Fibroblast of lung (primary cell): ENCODE results near the gene SIK3. TPM values are rescaled to one million over a fixed set of nuclear protein-coding genes. Genes with fewer than 3 reads are reported as not detected.

Experiments used
- DNase-seq, 2 donors: peaks; one replicate each; pipeline versions ENCODE4 v3.0.0 to v3.0.0-alpha.2; 2010; ENCODE audit warnings: low read depth in 2 of 2
- H2AFZ ChIP-seq: 2 replicates; pipeline ENCODE4 v1.5.1; 2012; ENCODE audit warnings: low read length, control low read depth, inconsistent platforms
- H3K27ac ChIP-seq: 2 replicates; pipeline ENCODE4 v1.5.1; 2011; ENCODE audit warnings: low read length, control low read depth; ENCODE audit not compliant: insufficient read depth
- H3K27me3 ChIP-seq: 2 replicates; pipeline ENCODE4 v1.5.1; 2011; ENCODE audit warnings: mild to moderate bottlenecking, low read length; ENCODE audit not compliant: control insufficient read depth, insufficient read depth
- H3K36me3 ChIP-seq: 2 replicates; pipeline ENCODE4 v1.5.1; 2011; ENCODE audit warnings: low read length; ENCODE audit not compliant: control insufficient read depth, insufficient read depth
- H3K4me1 ChIP-seq: 2 replicates; pipeline ENCODE4 v1.5.1; 2011; ENCODE audit warnings: low read length; ENCODE audit not compliant: control insufficient read depth, insufficient read depth; ENCODE audit errors: extremely low read depth
- H3K4me2 ChIP-seq: 2 replicates; pipeline ENCODE4 v1.5.1; 2011; ENCODE audit warnings: low read length, control low read depth; ENCODE audit not compliant: insufficient read depth; ENCODE audit errors: extremely low read depth
- H3K4me3 ChIP-seq, 4 experiments: fragments of 200-600 bp in 1 of 4; sonication (generic) in 1 of 4; replicated peaks in 1 of 4; 2 replicates each; pipeline ENCODE4 v1.5.1; 2011 to 2016; ENCODE audit warnings: low read length in 4 of 4, low read depth in 3 of 4, mild to moderate bottlenecking in 3 of 4, control low read depth in 2 of 4, inconsistent platforms in 1 of 4, mixed read lengths in 1 of 4; ENCODE audit not compliant: insufficient read depth in 1 of 4; ENCODE audit errors: control extremely low read depth in 1 of 4
- H3K79me2 ChIP-seq: 2 replicates; pipeline ENCODE4 v1.5.1; 2012; ENCODE audit warnings: mild to moderate bottlenecking, low read length, inconsistent platforms; ENCODE audit not compliant: control insufficient read depth, insufficient read depth
- H3K9ac ChIP-seq: 2 replicates; pipeline ENCODE4 v1.5.1; 2011; ENCODE audit warnings: mild to moderate bottlenecking, low read length, control low read depth; ENCODE audit not compliant: insufficient read depth
- H3K9me3 ChIP-seq: 2 replicates; pipeline ENCODE4 v1.5.1; 2012; ENCODE audit warnings: low read depth, low read length; ENCODE audit not compliant: control insufficient read depth, insufficient read depth
- H4K20me1 ChIP-seq: 2 replicates; pipeline ENCODE4 v1.5.1; 2011; ENCODE audit warnings: low read length; ENCODE audit not compliant: control insufficient read depth, insufficient read depth; ENCODE audit errors: extremely low read depth
- EZH2 ChIP-seq: IDR thresholded peaks from 2 replicates; pipeline ENCODE4 v1.5.1; 2012; ENCODE audit warnings: low read length, control low read depth, mild to moderate bottlenecking; ENCODE audit errors: missing control alignments
- polyA plus RNA-seq, 2 donors: library from polyadenylated mRNA; depleted of rRNA in 1 of 2; stranded (reverse) in 1 of 2; unstranded in 1 of 2; fragments of >200 nt; gene quantifications; 2 replicates each; pipeline ENCODE4 v1.2.1, GENCODE V29; 2011 to 2012; ENCODE audit warnings: missing spikeins in 1 of 2
- total RNA-seq: library from RNA; depleted of rRNA; stranded (reverse); fragments of >200 nt; gene quantifications from 2 replicates; pipeline ENCODE4 v1.2.1, GENCODE V29; 2014
- TF ChIP-seq, protein P1 (sequence below), 2 donors: IDR thresholded peaks in 1 of 2; conservative IDR thresholded peaks in 1 of 2; 1 replicate in 1 of 2; 2 replicates in 1 of 2; pipeline ENCODE4 v1.5.1; 2011 to 2012; ENCODE audit warnings: low read length in 2 of 2, control low read depth in 1 of 2, inconsistent platforms in 1 of 2, low read depth in 1 of 2, mild to moderate bottlenecking in 1 of 2

SIK3 gene
- total and polyA plus RNA-seq, 2 donors (not counting 1 experiment from before 2014, with no cell fraction given) = 7.1 to 22.8 TPM

DNA sequence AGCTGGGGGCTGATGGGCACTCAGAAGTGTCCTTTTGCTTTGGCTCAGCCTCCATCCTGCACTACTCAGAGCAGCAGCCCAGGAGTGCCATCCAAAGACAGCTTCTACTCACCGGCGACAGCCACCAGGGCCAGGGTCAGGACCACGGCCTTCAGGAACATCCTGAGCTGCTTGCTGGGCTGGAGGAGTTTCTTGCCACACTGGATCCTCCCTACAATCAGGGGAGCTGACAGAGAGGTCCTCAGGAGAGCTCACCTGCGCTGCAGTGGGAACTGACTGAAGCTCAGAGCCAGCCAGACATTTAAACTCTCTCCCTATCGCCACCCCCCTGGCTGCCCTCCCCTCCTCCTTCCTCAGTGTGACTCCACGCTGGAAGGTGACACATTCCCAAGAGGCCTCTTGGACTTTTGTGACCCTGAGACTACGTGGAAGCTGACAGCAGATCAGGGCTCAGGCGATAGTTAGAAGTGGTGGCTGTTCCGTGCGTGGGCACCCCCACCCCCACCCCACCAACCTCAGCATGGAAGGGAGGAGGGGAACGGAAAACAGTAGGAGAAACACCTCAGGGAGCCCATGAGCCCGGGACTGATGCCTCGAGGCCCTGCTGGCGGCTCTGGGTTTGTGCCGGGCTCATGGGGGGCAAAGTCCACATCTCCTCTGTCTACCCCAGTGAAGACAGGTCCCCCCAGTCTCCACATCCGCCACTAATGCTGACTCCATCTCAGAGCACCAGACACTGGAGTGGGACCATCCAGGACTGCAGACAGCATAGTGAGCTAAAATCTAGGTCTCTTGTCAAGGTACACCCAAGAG, 275.0 kb downstream of the SIK3 start, which contains the start of gene APOA4:
Gene APOA4, minus strand, starts transcription at position 274 of the 813 bp plus-strand sequence. Its CDS starts 113 bp downstream, at position 161.
- Histone ChIP-seq H2AFZ (no peak within 1 kb of the TSS), H3K27me3 (peaks cover 5% of the 10 kb centered on the region), H3K9me3 (no peaks in the 10 kb centered on the region), H3K79me2 (no peaks in the 10 kb centered on the region), H3K36me3 (no peaks in the 10 kb centered on the region), H3K4me3 (no peak within 1 kb of the TSS), H3K4me1 (no peaks in the 10 kb centered on the region), H3K27ac (no peak within 1 kb of the TSS), H3K9ac (no peak within 1 kb of the TSS), H4K20me1 (no peaks in the 10 kb centered on the region), H3K4me2 (no peak within 1 kb of the TSS)
- no peak for TF ChIP-seq EZH2
- TF ChIP-seq, protein P1, sequence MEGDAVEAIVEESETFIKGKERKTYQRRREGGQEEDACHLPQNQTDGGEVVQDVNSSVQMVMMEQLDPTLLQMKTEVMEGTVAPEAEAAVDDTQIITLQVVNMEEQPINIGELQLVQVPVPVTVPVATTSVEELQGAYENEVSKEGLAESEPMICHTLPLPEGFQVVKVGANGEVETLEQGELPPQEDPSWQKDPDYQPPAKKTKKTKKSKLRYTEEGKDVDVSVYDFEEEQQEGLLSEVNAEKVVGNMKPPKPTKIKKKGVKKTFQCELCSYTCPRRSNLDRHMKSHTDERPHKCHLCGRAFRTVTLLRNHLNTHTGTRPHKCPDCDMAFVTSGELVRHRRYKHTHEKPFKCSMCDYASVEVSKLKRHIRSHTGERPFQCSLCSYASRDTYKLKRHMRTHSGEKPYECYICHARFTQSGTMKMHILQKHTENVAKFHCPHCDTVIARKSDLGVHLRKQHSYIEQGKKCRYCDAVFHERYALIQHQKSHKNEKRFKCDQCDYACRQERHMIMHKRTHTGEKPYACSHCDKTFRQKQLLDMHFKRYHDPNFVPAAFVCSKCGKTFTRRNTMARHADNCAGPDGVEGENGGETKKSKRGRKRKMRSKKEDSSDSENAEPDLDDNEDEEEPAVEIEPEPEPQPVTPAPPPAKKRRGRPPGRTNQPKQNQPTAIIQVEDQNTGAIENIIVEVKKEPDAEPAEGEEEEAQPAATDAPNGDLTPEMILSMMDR (conservative IDR thresholded peaks at IDR 0.05 in 1 of 2, IDR thresholded peaks at IDR 0.05 in 1 of 2; ENCODE audit: low read depth in 1 of 2, low read length in 2 of 2) = no peak
- no peak for DNase-seq

DNA sequence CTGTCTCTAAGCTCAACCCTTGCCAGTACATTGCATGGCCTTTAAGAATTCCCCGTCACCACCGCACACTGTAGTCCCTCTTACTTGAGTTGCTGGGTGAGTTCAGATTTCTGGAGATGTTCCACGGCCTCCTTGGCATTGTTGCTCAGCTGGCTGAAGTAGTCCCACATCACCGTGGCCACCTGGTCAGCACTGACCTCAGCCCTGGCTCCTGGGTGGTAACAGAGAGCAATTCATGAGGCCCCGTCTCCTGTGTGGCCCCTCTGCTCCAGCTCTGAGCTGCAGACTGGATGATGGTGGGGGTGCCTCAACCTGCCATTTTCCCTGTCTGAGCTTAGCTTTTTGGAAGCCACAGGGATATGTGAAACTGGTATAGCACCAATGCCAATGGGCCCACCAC, 275.7 kb downstream of the SIK3 start:
- no peak overlapping the region for H3K4me3 ChIP-seq
- no peak for DNase-seq
- no peaks in the 10 kb centered on the region for H3K4me1 ChIP-seq
- no peak overlapping the region for H3K9ac ChIP-seq
- no peak for TF ChIP-seq EZH2
- TF ChIP-seq, protein P1 (conservative IDR thresholded peaks at IDR 0.05 in 1 of 2, IDR thresholded peaks at IDR 0.05 in 1 of 2; ENCODE audit: low read depth in 1 of 2, low read length in 2 of 2) = no peak
- H2AFZ ChIP-seq = no peak overlapping the region
- H3K9me3 ChIP-seq = no peaks in the 10 kb centered on the region
- H3K4me2 ChIP-seq = no peak overlapping the region
- peaks cover 5% of the 10 kb centered on the region for H3K27me3 ChIP-seq
- H3K79me2 ChIP-seq = no peaks in the 10 kb centered on the region
- no peak overlapping the region for H3K27ac ChIP-seq
- H3K36me3 ChIP-seq = no peaks in the 10 kb centered on the region
- no peaks in the 10 kb centered on the region for H4K20me1 ChIP-seq

DNA sequence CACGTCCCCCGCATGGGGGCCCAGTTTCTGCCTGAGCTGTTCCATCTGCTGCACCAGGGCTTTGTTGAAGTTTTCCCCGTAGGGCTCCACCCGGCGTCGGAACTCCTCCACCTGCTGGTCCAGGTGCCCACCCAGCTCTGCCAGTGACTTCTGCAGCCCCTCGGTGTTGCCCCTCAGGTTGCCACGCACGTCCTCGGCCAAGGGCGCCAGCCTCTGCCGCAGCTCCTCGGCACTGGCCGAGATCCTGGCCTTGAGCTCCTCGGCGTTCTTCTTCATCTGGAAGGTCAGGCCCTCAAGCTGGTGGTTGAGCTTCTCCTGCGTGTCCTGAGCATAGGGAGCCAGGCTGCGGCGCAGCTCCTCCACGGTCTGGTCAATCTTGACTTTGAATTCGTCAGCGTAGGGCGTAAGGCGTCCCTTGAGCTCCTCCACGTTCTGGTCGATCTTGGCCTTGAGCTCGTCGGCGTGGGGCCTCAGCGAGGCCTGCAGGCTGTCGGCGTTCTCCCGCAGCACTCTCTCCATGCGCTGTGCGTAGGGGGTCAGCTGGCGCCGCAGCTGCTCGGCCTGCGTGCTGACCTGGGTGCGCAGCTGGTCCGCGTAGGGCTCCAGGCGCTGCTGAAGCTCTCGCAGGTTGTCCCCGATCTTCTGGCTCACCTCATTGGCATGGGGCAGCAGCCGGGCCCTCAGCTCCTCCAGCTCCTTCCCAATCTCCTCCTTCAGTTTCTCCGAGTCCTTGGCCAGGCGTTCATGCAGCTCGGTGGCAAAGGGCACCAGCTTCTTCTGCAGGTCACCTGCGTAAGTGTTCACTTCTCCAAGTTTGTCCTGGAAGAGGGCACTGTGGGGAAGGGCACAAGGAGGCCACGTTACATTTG, 276.9 kb downstream of the SIK3 start:
- TF ChIP-seq EZH2 = no peak
- TF ChIP-seq, protein P1 (conservative IDR thresholded peaks at IDR 0.05 in 1 of 2, IDR thresholded peaks at IDR 0.05 in 1 of 2; ENCODE audit: low read depth in 1 of 2, low read length in 2 of 2) = no peak
- Histone ChIP-seq H3K9me3 (no peaks in the 10 kb centered on the region), H3K27ac (no peak overlapping the region), H4K20me1 (no peaks in the 10 kb centered on the region), H3K79me2 (no peaks in the 10 kb centered on the region), H3K27me3 (peaks cover 5% of the 10 kb centered on the region), H3K4me2 (no peak overlapping the region), H2AFZ (no peak overlapping the region), H3K36me3 (no peaks in the 10 kb centered on the region), H3K4me3 (no peak overlapping the region), H3K9ac (no peak overlapping the region), H3K4me1 (no peaks in the 10 kb centered on the region)
- DNase-seq = no peak
